ENCODE measurements around the gene GRM8. TPM values are rescaled to one million over a fixed set of nuclear protein-coding genes. Genes with fewer than 3 reads are reported as not detected.

GRM8 gene
- total RNA-seq, 1 donor from 2014 or later: 8.1 TPM

- DNase-seq (ENCODE audit: extremely low spot score, unreplicated experiment): no peak
- Mint-ChIP-seq H3K27ac (peak overlapping the region; percentile 40), H3K4me1 (ENCODE audit: unreplicated experiment) (peaks cover 16% of the 10 kb centered on the region), H3K9me3 (no peaks in the 10 kb centered on the region), H3K4me3 (no peak overlapping the region), H3K27me3 (no peaks in the 10 kb centered on the region), H3K36me3 (no peaks in the 10 kb centered on the region)
- TF ChIP-seq, protein P1, sequence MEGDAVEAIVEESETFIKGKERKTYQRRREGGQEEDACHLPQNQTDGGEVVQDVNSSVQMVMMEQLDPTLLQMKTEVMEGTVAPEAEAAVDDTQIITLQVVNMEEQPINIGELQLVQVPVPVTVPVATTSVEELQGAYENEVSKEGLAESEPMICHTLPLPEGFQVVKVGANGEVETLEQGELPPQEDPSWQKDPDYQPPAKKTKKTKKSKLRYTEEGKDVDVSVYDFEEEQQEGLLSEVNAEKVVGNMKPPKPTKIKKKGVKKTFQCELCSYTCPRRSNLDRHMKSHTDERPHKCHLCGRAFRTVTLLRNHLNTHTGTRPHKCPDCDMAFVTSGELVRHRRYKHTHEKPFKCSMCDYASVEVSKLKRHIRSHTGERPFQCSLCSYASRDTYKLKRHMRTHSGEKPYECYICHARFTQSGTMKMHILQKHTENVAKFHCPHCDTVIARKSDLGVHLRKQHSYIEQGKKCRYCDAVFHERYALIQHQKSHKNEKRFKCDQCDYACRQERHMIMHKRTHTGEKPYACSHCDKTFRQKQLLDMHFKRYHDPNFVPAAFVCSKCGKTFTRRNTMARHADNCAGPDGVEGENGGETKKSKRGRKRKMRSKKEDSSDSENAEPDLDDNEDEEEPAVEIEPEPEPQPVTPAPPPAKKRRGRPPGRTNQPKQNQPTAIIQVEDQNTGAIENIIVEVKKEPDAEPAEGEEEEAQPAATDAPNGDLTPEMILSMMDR (conservative IDR thresholded peaks at IDR 0.05): no peak
Measured at GRCh38 chr7:126792521-126792920, 460.2 kb downstream of the GRM8 start.

GRCh38 chr7:126791306-126791705, 461.4 kb downstream of the GRM8 start:
- no peaks in the 10 kb centered on the region for H3K9me3 Mint-ChIP-seq
- H3K36me3 Mint-ChIP-seq: no peaks in the 10 kb centered on the region
- no peak overlapping the region for H3K27ac Mint-ChIP-seq

GRCh38 chr7:126790763-126791162, 462.0 kb downstream of the GRM8 start:
- peaks cover 16% of the 10 kb centered on the region for H3K4me1 Mint-ChIP-seq (ENCODE audit: unreplicated experiment)
- no peaks in the 10 kb centered on the region for H3K27me3 Mint-ChIP-seq
- no peaks in the 10 kb centered on the region for H3K9me3 Mint-ChIP-seq
- no peak overlapping the region for H3K4me3 Mint-ChIP-seq
- no peaks in the 10 kb centered on the region for H3K36me3 Mint-ChIP-seq
- TF ChIP-seq, protein P1 (conservative IDR thresholded peaks at IDR 0.05): peak; percentile 60
- H3K27ac Mint-ChIP-seq: no peak overlapping the region
- no peak for DNase-seq (ENCODE audit: extremely low spot score, unreplicated experiment)

More at GRCh38 chr7:126791306-126791705, 461.4 kb downstream of the GRM8 start:
- no peak overlapping the region for H3K4me3 Mint-ChIP-seq
- TF ChIP-seq, protein P1 (conservative IDR thresholded peaks at IDR 0.05): no peak
- peaks cover 16% of the 10 kb centered on the region for H3K4me1 Mint-ChIP-seq (ENCODE audit: unreplicated experiment)
- no peaks in the 10 kb centered on the region for H3K27me3 Mint-ChIP-seq
- no peak for DNase-seq (ENCODE audit: extremely low spot score, unreplicated experiment)

DNA sequence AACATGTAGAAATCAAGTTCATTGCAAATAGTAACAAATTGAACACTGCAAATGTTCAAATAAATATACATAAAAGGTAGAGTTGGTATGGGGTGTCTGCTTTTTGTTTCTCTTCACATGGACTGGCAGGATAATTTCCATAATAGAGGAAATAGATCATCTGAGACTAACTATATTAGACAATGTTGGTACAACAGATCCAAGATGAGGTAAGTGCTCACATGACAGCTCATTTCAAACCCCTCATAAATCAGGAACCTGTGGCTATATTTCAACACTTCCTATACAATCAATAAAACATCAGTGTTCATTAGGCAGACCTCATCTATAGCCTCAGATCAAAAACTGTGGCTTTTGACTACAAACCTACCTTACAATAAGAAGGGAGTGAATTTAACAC, 469.1 kb downstream of the GRM8 start:
- no peaks in the 10 kb centered on the region for H3K4me1 Mint-ChIP-seq (ENCODE audit: unreplicated experiment)
- H3K36me3 Mint-ChIP-seq: no peaks in the 10 kb centered on the region
- no peaks in the 10 kb centered on the region for H3K9me3 Mint-ChIP-seq
- DNase-seq (ENCODE audit: extremely low spot score, unreplicated experiment): no peak
- H3K27ac Mint-ChIP-seq: no peak overlapping the region
- H3K27me3 Mint-ChIP-seq: no peaks in the 10 kb centered on the region
- TF ChIP-seq, protein P1 (conservative IDR thresholded peaks at IDR 0.05): no peak
- H3K4me3 Mint-ChIP-seq: no peak overlapping the region

- H3K36me3 Mint-ChIP-seq: no peaks in the 10 kb centered on the region
- H3K9me3 Mint-ChIP-seq: no peaks in the 10 kb centered on the region
- no peak overlapping the region for H3K4me3 Mint-ChIP-seq
- TF ChIP-seq, protein P1 (conservative IDR thresholded peaks at IDR 0.05): no peak
- H3K4me1 Mint-ChIP-seq (ENCODE audit: unreplicated experiment): no peaks in the 10 kb centered on the region
- H3K27me3 Mint-ChIP-seq: no peaks in the 10 kb centered on the region
- no peak overlapping the region for H3K27ac Mint-ChIP-seq
- no peak for DNase-seq (ENCODE audit: extremely low spot score, unreplicated experiment)
Measured at GRCh38 chr7:126780993-126781392, 471.7 kb downstream of the GRM8 start.

DNA sequence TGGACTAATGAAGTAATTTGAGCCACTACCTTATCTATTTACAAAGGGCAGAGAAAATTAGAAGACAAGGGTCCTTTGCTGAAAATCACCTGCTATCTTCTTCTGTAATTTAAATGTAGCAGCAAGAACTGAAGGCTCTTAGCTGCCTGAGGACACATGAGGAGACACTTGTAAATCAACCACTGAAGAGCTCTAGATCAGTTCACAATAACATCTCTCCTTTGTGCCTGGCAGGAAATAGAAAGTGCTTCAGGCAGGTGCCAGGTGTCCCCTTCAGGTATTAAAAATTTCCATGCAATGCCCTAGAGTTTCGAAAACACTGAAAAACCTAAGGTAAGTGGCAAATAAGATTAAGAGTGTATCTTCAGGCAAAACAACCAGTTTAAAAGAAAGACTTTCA, 474.6 kb downstream of the GRM8 start:
- Mint-ChIP-seq H3K27ac (no peak overlapping the region), H3K9me3 (no peaks in the 10 kb centered on the region), H3K4me3 (no peak overlapping the region), H3K36me3 (no peaks in the 10 kb centered on the region), H3K27me3 (no peaks in the 10 kb centered on the region), H3K4me1 (ENCODE audit: unreplicated experiment) (no peaks in the 10 kb centered on the region)
- TF ChIP-seq, protein P1 (conservative IDR thresholded peaks at IDR 0.05): no peak
- DNase-seq (ENCODE audit: extremely low spot score, unreplicated experiment): no peak
